Coronary artery (tissue), 2 donors: ENCODE results near the gene KLF16.

Experiments
- DNase-seq: peaks from one replicate; pipeline ENCODE4 v3.0.0-alpha.2; 2017; ENCODE audit warnings: low spot score
- H3K27ac ChIP-seq, 2 donors: fragments of 200-600 bp; sonication (generic); one replicate each; pipeline ENCODE4 v1.5.1; 2016 to 2019
- H3K4me3 ChIP-seq: fragments of 200-600 bp; sonication (generic); 2 replicates; pipeline ENCODE4 v1.5.1; 2016; ENCODE audit warnings: mild to moderate bottlenecking, moderate library complexity
- TF ChIP-seq, protein P1 (sequence below): fragments of 200-600 bp; sonication (generic); IDR thresholded peaks from one replicate; pipeline ENCODE4 v1.5.1; 2019; ENCODE audit warnings: antibody characterized with exemption

The KLF16 gene

GRCh38 chr19:1822210-1822609, 41.2 kb downstream of the KLF16 start:
- Histone ChIP-seq H3K27ac (no peak overlapping the region), H3K4me3 (no peak overlapping the region)
- DNase-seq: no peak
- TF ChIP-seq, protein P1, sequence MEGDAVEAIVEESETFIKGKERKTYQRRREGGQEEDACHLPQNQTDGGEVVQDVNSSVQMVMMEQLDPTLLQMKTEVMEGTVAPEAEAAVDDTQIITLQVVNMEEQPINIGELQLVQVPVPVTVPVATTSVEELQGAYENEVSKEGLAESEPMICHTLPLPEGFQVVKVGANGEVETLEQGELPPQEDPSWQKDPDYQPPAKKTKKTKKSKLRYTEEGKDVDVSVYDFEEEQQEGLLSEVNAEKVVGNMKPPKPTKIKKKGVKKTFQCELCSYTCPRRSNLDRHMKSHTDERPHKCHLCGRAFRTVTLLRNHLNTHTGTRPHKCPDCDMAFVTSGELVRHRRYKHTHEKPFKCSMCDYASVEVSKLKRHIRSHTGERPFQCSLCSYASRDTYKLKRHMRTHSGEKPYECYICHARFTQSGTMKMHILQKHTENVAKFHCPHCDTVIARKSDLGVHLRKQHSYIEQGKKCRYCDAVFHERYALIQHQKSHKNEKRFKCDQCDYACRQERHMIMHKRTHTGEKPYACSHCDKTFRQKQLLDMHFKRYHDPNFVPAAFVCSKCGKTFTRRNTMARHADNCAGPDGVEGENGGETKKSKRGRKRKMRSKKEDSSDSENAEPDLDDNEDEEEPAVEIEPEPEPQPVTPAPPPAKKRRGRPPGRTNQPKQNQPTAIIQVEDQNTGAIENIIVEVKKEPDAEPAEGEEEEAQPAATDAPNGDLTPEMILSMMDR: no peak

- Histone ChIP-seq H3K4me3 (no peak overlapping the region), H3K27ac (no peak overlapping the region)
- DNase-seq: no peak
- TF ChIP-seq, protein P1: no peak
Measured at GRCh38 chr19:1819341-1820255, 43.8 kb downstream of the KLF16 start.

DNA sequence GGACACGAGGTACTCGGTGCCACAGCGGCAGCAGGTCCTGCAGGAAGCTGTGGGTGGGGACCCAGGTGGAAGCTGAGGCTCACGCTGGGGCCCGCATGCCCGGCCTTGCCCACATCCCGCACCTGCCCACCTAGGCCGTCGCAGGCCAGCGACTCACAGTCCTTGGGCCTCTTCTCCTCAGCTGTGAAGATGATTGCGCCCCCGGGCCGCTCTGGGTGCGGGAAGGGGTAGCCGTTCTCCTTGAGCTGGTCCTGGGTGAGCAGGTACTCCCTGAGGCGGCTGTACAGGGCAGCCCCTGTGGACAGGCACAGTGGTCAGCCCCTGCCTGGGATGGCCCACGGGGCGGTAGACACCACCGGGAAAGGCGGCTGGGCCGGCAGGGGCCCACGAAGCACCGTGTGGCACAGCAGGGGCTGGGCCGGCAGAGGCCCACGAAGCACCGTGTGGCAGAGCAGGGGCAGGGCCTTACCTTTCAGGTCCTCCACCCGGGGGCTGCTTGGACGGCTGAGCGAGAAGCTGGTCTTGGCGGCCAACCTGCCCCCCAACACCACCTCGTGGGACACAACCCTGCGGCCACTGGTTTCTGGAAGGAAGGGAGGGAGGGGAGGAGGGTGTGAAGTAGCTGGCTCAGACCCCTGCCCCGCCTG, 44.7 kb downstream of the KLF16 start:
- no peak overlapping the region for H3K4me3 ChIP-seq
- TF ChIP-seq, protein P1: no peak
- H3K27ac ChIP-seq: no peak overlapping the region
- no peak for DNase-seq

DNA sequence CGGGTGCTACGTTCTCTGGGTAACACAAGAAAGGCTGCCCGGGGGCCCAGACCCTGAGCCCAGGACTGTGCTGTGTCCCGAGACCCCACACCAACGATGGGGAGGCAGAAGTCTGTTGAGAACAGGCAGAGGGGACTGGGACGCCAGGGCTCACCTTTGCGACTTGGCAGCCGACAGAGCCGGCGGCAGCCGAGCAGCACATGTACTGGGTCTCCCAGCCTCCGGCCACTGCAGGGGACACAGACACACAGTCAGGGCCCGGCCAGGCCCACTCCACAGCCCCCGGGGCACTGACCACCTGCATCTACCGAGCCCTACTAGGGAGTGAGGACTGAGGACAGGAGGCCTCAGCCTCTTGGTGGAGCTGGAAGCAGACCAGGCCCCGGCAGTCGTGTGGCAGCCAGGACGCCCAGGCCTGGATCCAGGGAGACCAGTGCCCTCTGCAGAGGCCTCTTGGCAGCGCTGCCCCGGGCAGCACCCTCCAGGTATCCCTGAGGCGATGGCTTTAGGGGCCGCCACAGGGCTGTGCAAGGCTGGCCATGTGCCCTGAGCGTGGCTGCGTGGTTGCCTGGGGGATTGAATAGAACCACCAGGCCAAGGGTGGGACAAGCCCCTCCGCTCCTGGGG, 45.7 kb downstream of the KLF16 start:
- Histone ChIP-seq H3K27ac (no peak overlapping the region), H3K4me3 (no peak overlapping the region)
- TF ChIP-seq, protein P1: no peak
- DNase-seq: no peak

DNA sequence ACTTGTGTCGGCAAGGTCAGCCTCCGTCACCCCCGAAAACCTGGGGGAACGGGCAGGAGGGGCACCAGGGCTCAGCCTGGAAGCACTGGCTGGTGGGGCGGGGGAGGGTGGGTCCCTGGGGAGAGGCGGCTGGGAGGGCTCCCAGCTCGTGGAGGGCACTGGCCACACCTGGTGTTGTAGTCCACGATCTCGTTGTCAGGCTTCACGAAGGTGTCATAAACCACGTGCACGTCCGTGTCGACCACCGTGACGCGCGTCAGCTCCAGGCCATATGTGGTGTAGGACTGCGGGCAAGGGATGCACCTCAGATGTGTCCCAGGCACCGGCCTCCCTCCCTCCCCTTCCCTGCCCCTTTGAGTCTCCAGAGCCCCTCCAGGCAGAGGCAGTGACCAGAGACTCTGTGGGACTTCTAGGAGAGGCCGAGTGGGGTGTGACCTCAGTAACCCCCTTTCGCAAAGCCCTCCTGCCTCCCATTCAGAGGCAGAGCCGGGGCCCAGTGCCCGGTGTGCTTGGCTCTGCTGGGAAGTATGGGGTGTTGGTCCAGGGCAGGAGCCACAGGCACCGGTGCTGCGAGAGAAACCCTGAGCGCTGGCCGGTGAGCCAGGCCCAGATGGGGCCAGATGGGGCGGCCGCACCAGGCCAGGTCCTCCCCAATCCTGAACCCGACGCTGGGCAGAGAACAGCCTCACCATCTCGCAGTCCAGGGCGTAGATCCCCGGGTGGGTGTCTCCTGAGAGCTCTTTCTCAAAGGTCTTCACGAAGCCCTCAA, 46.7 kb downstream of the KLF16 start:
- H3K4me3 ChIP-seq: no peak overlapping the region
- TF ChIP-seq, protein P1: no peak
- no peak for DNase-seq
- H3K27ac ChIP-seq: no peak overlapping the region

- DNase-seq: no peak
- Histone ChIP-seq H3K4me3 (no peak overlapping the region), H3K27ac (no peak overlapping the region)
- TF ChIP-seq, protein P1: no peak
Measured at GRCh38 chr19:1815605-1816529, 47.5 kb downstream of the KLF16 start.
